Measurements from ENCODE around the gene GTF2H4. TPM values are rescaled to one million over a fixed set of nuclear protein-coding genes. Genes with fewer than 3 reads are reported as not detected.
"Not testable (repeated sequence)": the region's sequence is repeated elsewhere in the genome, so short reads cannot be mapped to it uniquely, and the experiment has no call there.

GTF2H4 gene
- total and polyA plus RNA-seq, 3 donors from 2014 or later: 23.0 to 38.1 (median 30.6) TPM

DNA sequence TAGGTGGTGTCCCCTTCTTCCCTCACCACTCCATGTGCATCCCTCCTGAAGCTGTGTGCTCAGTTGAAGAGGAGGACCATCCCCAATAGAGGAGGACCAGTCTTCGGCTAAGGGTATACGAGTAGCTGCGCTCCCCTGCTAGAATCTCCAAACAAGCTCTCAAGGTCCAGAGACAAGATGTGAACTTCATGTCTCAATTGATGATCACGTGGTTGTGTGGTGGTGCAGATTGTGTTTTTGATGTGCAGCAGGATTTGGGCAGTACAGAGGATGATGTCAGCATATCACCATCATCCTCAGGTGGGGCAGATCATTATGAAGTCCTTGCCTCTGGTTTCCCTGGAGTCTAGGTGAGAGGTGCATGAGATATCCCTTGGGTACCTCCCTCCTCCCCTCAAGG is 43.7 kb upstream of the GTF2H4 start:
- TF ChIP-seq, protein P1, sequence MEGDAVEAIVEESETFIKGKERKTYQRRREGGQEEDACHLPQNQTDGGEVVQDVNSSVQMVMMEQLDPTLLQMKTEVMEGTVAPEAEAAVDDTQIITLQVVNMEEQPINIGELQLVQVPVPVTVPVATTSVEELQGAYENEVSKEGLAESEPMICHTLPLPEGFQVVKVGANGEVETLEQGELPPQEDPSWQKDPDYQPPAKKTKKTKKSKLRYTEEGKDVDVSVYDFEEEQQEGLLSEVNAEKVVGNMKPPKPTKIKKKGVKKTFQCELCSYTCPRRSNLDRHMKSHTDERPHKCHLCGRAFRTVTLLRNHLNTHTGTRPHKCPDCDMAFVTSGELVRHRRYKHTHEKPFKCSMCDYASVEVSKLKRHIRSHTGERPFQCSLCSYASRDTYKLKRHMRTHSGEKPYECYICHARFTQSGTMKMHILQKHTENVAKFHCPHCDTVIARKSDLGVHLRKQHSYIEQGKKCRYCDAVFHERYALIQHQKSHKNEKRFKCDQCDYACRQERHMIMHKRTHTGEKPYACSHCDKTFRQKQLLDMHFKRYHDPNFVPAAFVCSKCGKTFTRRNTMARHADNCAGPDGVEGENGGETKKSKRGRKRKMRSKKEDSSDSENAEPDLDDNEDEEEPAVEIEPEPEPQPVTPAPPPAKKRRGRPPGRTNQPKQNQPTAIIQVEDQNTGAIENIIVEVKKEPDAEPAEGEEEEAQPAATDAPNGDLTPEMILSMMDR (IDR thresholded peaks at IDR 0.05): no peak
- no peak for TF ChIP-seq POLR2A (IDR thresholded peaks at IDR 0.05)
- intact Hi-C loops (cut with DNase I; ENCODE audit: low total_unique reads): no loop called here
- 93 to 97% methylated on average over 4 of the region's 4 CpGs for WGBS, 2 donors
- H3K4me1 ChIP-seq: peaks cover 10% of the 10 kb centered on the region
- no peaks in the 10 kb centered on the region for H3K36me3 ChIP-seq (ENCODE audit: low read depth, missing control alignments)
- no peaks in the 10 kb centered on the region for H3K9me3 ChIP-seq
- H3K4me3 ChIP-seq: no peak overlapping the region
- no peaks in the 10 kb centered on the region for H3K27me3 ChIP-seq
- no peak overlapping the region for H3K27ac ChIP-seq
- no peak for DNase-seq

- H3K36me3 ChIP-seq (ENCODE audit: low read depth, missing control alignments); DNase-seq; H3K27me3 ChIP-seq; H3K9me3 ChIP-seq; intact Hi-C loops (cut with DNase I; ENCODE audit: low total_unique reads); H3K4me3 ChIP-seq; H3K27ac ChIP-seq; H3K4me1 ChIP-seq: not testable (repeated sequence)
- 85 to 88% methylated on average over 12 of the region's 12 CpGs for WGBS, 2 donors
Observed at GRCh38 chr6:30869241-30869749, 38.7 kb upstream of the GTF2H4 start.

DNA sequence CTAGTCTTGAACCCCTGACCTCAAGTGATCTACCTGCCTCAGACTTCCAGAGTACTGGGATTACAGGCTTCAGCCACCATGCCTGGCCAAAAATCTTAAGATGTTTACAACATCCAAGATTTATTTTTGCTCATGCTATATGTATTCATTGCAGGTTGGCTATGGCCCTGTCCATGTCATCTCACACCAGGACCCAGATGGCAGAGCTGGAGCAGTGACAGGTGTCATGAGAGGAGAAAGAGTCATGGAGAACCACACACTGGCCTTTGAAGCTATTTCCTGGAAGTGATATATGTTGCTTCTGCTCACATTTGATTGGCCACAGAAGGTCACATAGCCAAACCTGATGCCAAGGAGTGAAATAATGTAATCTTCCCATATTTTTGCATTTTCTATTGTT is 37.5 kb upstream of the GTF2H4 start:
- Histone ChIP-seq H3K27ac (no peak overlapping the region), H3K4me3 (no peak overlapping the region), H3K9me3 (no peaks in the 10 kb centered on the region), H3K36me3 (ENCODE audit: low read depth, missing control alignments) (no peaks in the 10 kb centered on the region), H3K27me3 (no peaks in the 10 kb centered on the region), H3K4me1 (peaks cover 1% of the 10 kb centered on the region)
- DNase-seq: no peak
- TF ChIP-seq POLR2A (IDR thresholded peaks at IDR 0.05): no peak
- TF ChIP-seq, protein P1 (IDR thresholded peaks at IDR 0.05): no peak
- intact Hi-C loops (cut with DNase I; ENCODE audit: low total_unique reads): no loop called here

GRCh38 chr6:30871592-30872183 is 36.3 kb upstream of the GTF2H4 start:
- H3K36me3 ChIP-seq (ENCODE audit: low read depth, missing control alignments): no peaks in the 10 kb centered on the region
- no peaks in the 10 kb centered on the region for H3K27me3 ChIP-seq
- no peak overlapping the region for H3K27ac ChIP-seq
- H3K9me3 ChIP-seq: no peaks in the 10 kb centered on the region
- H3K4me3 ChIP-seq: no peak overlapping the region
- WGBS, 2 donors: 79 to 97% methylated on average over 4 of the region's 4 CpGs
- intact Hi-C loops (cut with DNase I; ENCODE audit: low total_unique reads): no loop called here
- DNase-seq: no peak
- peaks cover 11% of the 10 kb centered on the region for H3K4me1 ChIP-seq
- TF ChIP-seq, protein P1 (IDR thresholded peaks at IDR 0.05): no peak
- TF ChIP-seq POLR2A (IDR thresholded peaks at IDR 0.05): no peak

DNA sequence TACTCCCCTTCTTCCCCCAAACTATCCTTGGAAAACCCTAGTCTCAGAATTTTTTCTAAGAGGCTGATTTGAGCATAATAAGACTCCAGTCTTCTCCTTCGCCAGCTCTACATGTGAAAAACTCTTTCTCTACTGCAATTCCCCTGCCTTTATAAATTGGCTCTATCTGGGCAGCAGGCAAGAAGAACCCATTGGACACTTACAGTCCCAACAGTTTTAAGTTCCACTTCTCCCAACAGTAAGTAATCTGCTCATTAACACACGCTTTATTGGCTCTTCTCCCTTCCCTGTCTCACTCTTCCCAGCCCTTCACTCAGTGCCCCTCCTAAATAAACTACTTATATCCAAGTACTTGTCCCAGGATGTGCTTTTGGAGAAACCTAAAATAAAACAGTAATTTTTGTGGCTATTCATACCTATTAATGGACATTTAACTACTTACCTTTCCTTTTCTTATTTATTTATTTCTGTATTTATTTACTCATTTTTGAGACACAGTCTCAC is 34.8 kb upstream of the GTF2H4 start:
- H3K36me3 ChIP-seq (ENCODE audit: low read depth, missing control alignments): no peaks in the 10 kb centered on the region
- no peaks in the 10 kb centered on the region for H3K9me3 ChIP-seq
- peaks cover 26% of the 10 kb centered on the region for H3K4me1 ChIP-seq
- TF ChIP-seq, protein P1 (IDR thresholded peaks at IDR 0.05): no peak
- no peak for TF ChIP-seq POLR2A (IDR thresholded peaks at IDR 0.05)
- intact Hi-C loops (cut with DNase I; ENCODE audit: low total_unique reads): no loop called here
- H3K4me3 ChIP-seq: no peak overlapping the region
- H3K27me3 ChIP-seq: no peaks in the 10 kb centered on the region
- WGBS, 2 donors: 87 to 97% methylated on average over 2 of the region's 2 CpGs
- no peak for DNase-seq
- H3K27ac ChIP-seq: no peak overlapping the region

- H3K36me3 ChIP-seq (ENCODE audit: low read depth, missing control alignments); H3K4me3 ChIP-seq; H3K27ac ChIP-seq; H3K9me3 ChIP-seq; DNase-seq; H3K27me3 ChIP-seq; intact Hi-C loops (cut with DNase I; ENCODE audit: low total_unique reads): not testable (repeated sequence)
- WGBS, 2 donors: 91 to 100% methylated on average over 3 of the region's 3 CpGs
- peaks cover 27% of the 10 kb centered on the region for H3K4me1 ChIP-seq
Observed at GRCh38 chr6:30873795-30874194, 34.2 kb upstream of the GTF2H4 start.
